ENCODE results near the gene SINHCAF.

DNA sequence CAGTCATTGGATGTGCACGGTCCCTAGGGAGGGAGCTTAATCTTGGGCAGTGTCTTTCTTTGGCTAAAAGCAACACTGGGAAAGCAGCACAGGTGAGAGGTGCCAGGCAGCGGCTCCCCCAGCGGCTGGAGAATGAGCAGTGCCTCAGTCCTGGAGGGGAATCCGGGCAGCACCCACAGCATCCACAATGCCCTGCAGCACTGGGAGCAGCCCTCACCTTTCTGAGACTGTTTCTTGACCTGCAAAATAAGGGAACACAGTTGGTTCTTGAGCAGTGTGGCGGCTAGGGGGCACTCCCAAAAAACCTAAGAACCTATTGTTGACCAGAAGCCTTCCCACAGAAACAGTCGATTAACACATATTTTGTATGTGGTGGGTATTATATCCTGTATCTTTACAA, 75.8 kb downstream of the SINHCAF start:
- no peak for TF ChIP-seq CTCF (conservative IDR thresholded peaks at IDR 0.05)
- TF ChIP-seq EZH2 (IDR thresholded peaks at IDR 0.05; ENCODE audit: low read depth) = no peak

All from PC-9 (cell line).